ENCODE results near the gene OR7A17. TPM values are rescaled to one million over a fixed set of nuclear protein-coding genes. Genes with fewer than 3 reads are reported as not detected.

Gene OR7A17
- total and polyA plus RNA-seq, 2 experiments from 2014 or later = not detected

DNA sequence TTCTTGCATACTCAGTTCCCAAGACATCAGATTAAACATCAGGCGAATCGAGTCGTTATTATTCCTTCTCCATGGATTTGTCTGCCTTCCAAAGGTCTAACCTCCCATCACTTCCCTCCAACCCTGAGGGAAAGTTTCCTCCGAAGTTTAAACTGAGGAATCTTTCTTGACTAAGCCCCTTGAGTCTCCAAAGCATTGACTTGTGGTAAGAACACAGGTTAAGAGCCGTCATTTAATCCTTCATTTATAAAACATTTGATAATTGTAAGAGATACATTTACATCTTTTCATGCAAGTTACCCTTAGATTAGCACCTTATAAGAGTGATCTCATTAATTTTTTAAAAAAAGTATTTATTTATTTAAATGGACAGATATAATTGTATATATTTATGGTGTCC lies 37.1 kb downstream of the OR7A17 start, which contains the start of gene OR7A10:
OR7A10 (minus strand) TSS at position 101 of the 400 bp plus-strand sequence. CDS start 7,045 bp downstream, outside the sequence.
- Mint-ChIP-seq H3K4me3 (no peak within 1 kb of the TSS), H3K4me1 (no peaks in the 10 kb centered on the region), H3K27ac (no peak within 1 kb of the TSS), H3K27me3 (ENCODE audit: insufficient read depth, low read depth, poor library complexity) (peaks cover 5% of the 10 kb centered on the region), H3K9me3 (peaks cover 85% of the 10 kb centered on the region), H3K36me3 (ENCODE audit: low read depth) (peaks cover 22% of the 10 kb centered on the region)
- Histone ChIP-seq H3K4me2 (no peak within 1 kb of the TSS), H3K9me2 (ENCODE audit: insufficient read depth) (no peaks in the 10 kb centered on the region), H3K4me3 (no peak within 1 kb of the TSS), H3K27me3 (ENCODE audit: insufficient read depth) (no peaks in the 10 kb centered on the region), H3K4me1 (ENCODE audit: insufficient read depth) (no peaks in the 10 kb centered on the region), H3F3A (replicated peaks; ENCODE audit: low read depth) (no peaks in the 10 kb centered on the region), H2AFZ (no peak within 1 kb of the TSS), H3K27ac (ENCODE audit: low read depth) (no peak within 1 kb of the TSS), H4K20me1 (replicated peaks; ENCODE audit: insufficient read depth) (no peaks in the 10 kb centered on the region), H3K36me3 (ENCODE audit: insufficient read depth) (no peaks in the 10 kb centered on the region), H3K79me2 (replicated peaks; ENCODE audit: insufficient read depth) (no peaks in the 10 kb centered on the region)
- TF ChIP-seq ZNF114 (CRISPR knock-in tag; IDR thresholded peaks at IDR 0.05) (no peak), STAT1 (IDR thresholded peaks at IDR 0.05; ENCODE audit: unreplicated experiment) (no peak), EZH2phosphoT487 (IDR thresholded peaks at IDR 0.05; ENCODE audit: unreplicated experiment) (no peak), POLR2AphosphoS5 (IDR thresholded peaks at IDR 0.05; ENCODE audit: low read depth) (no peak), CREB1 (CRISPR knock-in tag; IDR thresholded peaks at IDR 0.05; ENCODE audit: low read depth) (no peak), JUNB (IDR thresholded peaks at IDR 0.05; ENCODE audit: unreplicated experiment) (no peak), EZH2 (IDR thresholded peaks at IDR 0.05; ENCODE audit: low read depth, unreplicated experiment) (no peak), ZNF331 (CRISPR knock-in tag; IDR thresholded peaks at IDR 0.05; ENCODE audit: low read depth) (no peak), NANOG (IDR thresholded peaks at IDR 0.05; ENCODE audit: borderline replicate concordance) (no peak)
- TF ChIP-seq, protein P1, sequence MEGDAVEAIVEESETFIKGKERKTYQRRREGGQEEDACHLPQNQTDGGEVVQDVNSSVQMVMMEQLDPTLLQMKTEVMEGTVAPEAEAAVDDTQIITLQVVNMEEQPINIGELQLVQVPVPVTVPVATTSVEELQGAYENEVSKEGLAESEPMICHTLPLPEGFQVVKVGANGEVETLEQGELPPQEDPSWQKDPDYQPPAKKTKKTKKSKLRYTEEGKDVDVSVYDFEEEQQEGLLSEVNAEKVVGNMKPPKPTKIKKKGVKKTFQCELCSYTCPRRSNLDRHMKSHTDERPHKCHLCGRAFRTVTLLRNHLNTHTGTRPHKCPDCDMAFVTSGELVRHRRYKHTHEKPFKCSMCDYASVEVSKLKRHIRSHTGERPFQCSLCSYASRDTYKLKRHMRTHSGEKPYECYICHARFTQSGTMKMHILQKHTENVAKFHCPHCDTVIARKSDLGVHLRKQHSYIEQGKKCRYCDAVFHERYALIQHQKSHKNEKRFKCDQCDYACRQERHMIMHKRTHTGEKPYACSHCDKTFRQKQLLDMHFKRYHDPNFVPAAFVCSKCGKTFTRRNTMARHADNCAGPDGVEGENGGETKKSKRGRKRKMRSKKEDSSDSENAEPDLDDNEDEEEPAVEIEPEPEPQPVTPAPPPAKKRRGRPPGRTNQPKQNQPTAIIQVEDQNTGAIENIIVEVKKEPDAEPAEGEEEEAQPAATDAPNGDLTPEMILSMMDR (conservative IDR thresholded peaks at IDR 0.05; ENCODE audit: low read depth in 2 of 2) = no peak
- TF ChIP-seq, protein P2, sequence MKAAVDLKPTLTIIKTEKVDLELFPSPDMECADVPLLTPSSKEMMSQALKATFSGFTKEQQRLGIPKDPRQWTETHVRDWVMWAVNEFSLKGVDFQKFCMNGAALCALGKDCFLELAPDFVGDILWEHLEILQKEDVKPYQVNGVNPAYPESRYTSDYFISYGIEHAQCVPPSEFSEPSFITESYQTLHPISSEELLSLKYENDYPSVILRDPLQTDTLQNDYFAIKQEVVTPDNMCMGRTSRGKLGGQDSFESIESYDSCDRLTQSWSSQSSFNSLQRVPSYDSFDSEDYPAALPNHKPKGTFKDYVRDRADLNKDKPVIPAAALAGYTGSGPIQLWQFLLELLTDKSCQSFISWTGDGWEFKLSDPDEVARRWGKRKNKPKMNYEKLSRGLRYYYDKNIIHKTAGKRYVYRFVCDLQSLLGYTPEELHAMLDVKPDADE (IDR thresholded peaks at IDR 0.05) = no peak
- TF ChIP-seq, protein P3, sequence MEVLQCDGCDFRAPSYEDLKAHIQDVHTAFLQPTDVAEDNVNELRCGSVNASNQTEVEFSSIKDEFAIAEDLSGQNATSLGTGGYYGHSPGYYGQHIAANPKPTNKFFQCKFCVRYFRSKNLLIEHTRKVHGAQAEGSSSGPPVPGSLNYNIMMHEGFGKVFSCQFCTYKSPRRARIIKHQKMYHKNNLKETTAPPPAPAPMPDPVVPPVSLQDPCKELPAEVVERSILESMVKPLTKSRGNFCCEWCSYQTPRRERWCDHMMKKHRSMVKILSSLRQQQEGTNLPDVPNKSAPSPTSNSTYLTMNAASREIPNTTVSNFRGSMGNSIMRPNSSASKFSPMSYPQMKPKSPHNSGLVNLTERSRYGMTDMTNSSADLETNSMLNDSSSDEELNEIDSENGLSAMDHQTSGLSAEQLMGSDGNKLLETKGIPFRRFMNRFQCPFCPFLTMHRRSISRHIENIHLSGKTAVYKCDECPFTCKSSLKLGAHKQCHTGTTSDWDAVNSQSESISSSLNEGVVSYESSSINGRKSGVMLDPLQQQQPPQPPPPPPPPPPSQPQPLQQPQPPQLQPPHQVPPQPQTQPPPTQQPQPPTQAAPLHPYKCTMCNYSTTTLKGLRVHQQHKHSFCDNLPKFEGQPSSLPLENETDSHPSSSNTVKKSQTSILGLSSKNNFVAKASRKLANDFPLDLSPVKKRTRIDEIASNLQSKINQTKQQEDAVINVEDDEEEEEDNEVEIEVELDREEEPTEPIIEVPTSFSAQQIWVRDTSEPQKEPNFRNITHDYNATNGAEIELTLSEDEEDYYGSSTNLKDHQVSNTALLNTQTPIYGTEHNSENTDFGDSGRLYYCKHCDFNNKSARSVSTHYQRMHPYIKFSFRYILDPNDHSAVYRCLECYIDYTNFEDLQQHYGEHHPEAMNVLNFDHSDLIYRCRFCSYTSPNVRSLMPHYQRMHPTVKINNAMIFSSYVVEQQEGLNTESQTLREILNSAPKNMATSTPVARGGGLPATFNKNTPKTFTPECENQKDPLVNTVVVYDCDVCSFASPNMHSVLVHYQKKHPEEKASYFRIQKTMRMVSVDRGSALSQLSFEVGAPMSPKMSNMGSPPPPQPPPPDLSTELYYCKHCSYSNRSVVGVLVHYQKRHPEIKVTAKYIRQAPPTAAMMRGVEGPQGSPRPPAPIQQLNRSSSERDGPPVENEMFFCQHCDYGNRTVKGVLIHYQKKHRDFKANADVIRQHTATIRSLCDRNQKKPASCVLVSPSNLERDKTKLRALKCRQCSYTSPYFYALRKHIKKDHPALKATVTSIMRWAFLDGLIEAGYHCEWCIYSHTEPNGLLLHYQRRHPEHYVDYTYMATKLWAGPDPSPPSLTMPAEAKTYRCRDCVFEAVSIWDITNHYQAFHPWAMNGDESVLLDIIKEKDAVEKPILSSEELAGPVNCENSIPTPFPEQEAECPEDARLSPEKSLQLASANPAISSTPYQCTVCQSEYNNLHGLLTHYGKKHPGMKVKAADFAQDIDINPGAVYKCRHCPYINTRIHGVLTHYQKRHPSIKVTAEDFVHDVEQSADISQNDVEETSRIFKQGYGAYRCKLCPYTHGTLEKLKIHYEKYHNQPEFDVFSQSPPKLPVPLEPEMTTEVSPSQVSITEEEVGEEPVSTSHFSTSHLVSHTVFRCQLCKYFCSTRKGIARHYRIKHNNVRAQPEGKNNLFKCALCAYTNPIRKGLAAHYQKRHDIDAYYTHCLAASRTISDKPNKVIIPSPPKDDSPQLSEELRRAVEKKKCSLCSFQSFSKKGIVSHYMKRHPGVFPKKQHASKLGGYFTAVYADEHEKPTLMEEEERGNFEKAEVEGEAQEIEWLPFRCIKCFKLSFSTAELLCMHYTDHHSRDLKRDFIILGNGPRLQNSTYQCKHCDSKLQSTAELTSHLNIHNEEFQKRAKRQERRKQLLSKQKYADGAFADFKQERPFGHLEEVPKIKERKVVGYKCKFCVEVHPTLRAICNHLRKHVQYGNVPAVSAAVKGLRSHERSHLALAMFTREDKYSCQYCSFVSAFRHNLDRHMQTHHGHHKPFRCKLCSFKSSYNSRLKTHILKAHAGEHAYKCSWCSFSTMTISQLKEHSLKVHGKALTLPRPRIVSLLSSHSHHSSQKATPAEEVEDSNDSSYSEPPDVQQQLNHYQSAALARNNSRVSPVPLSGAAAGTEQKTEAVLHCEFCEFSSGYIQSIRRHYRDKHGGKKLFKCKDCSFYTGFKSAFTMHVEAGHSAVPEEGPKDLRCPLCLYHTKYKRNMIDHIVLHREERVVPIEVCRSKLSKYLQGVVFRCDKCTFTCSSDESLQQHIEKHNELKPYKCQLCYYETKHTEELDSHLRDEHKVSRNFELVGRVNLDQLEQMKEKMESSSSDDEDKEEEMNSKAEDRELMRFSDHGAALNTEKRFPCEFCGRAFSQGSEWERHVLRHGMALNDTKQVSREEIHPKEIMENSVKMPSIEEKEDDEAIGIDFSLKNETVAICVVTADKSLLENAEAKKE (CRISPR knock-in tag; IDR thresholded peaks at IDR 0.05) = no peak
- TF ChIP-seq, protein P4, sequence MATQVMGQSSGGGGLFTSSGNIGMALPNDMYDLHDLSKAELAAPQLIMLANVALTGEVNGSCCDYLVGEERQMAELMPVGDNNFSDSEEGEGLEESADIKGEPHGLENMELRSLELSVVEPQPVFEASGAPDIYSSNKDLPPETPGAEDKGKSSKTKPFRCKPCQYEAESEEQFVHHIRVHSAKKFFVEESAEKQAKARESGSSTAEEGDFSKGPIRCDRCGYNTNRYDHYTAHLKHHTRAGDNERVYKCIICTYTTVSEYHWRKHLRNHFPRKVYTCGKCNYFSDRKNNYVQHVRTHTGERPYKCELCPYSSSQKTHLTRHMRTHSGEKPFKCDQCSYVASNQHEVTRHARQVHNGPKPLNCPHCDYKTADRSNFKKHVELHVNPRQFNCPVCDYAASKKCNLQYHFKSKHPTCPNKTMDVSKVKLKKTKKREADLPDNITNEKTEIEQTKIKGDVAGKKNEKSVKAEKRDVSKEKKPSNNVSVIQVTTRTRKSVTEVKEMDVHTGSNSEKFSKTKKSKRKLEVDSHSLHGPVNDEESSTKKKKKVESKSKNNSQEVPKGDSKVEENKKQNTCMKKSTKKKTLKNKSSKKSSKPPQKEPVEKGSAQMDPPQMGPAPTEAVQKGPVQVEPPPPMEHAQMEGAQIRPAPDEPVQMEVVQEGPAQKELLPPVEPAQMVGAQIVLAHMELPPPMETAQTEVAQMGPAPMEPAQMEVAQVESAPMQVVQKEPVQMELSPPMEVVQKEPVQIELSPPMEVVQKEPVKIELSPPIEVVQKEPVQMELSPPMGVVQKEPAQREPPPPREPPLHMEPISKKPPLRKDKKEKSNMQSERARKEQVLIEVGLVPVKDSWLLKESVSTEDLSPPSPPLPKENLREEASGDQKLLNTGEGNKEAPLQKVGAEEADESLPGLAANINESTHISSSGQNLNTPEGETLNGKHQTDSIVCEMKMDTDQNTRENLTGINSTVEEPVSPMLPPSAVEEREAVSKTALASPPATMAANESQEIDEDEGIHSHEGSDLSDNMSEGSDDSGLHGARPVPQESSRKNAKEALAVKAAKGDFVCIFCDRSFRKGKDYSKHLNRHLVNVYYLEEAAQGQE (IDR thresholded peaks at IDR 0.05; ENCODE audit: unreplicated experiment) = no peak
- ATAC-seq (no peak), DNase-seq (ENCODE audit: low spot score) (no peak)
